Activated naive CD4-positive, alpha-beta T cell treated with anti-CD3 and anti-CD28 coated beads, Interleukin-2, amount 50 U/mL, for 72 hours (primary cell): ENCODE results near the gene MYF5. TPM values are rescaled to one million over a fixed set of nuclear protein-coding genes. Genes with fewer than 3 reads are reported as not detected.
"Not testable (repeated sequence)": the region's sequence is repeated elsewhere in the genome, so short reads cannot be mapped to it uniquely, and the experiment has no call there.

Experiments used
- ATAC-seq, 2 donors: fragments of 150-1000 bp; cut with Tn5 transposase; 2 replicates each; pipeline ENCODE4 v1.10.0; 2021; ENCODE audit warnings: mild to moderate bottlenecking in 2 of 2, moderate library complexity in 2 of 2
- DNase-seq, 2 donors: peaks; one replicate each; pipeline ENCODE4 v3.0.0; 2021 to 2022; ENCODE audit warnings: low spot score in 2 of 2
- H3K27ac Mint-ChIP-seq, 2 donors: one replicate each; pipeline ENCODE4 v1.8.0; 2022; ENCODE audit warnings: mild to moderate bottlenecking in 2 of 2, mixed read lengths in 2 of 2
- H3K36me3 Mint-ChIP-seq, 2 donors: one replicate each; pipeline ENCODE4 v1.8.0; 2022; ENCODE audit warnings: mixed read lengths in 2 of 2
- H3K9me3 Mint-ChIP-seq, 2 donors: one replicate each; pipeline ENCODE4 v1.8.0; 2022; ENCODE audit warnings: mixed read lengths in 2 of 2
- total RNA-seq, 2 donors: library from RNA; stranded (reverse); gene quantifications; one replicate each; pipeline ENCODE4 v1.2.3, GENCODE V29; 2022

MYF5 gene
- total RNA-seq = not detected

- Mint-ChIP-seq H3K27ac (no peak within 1 kb of the TSS), H3K36me3 (peaks cover 5 to 19% of the 10 kb centered on the region in 2 donors), H3K9me3 (peaks cover 0 to 5% of the 10 kb centered on the region in 2 donors)
- ATAC-seq = no peak
- DNase-seq = no peak
Observed at GRCh38 chr12:80716696-80717469, at the start of gene MYF5. TSS of gene MYF5 (plus strand) at chr12:80716912. CDS start at chr12:80717064, 152 bp downstream.

- DNase-seq (no peak), ATAC-seq (no peak)
- H3K36me3 Mint-ChIP-seq = no peaks in the 10 kb centered on the region
- no peak overlapping the region for H3K27ac Mint-ChIP-seq
- H3K9me3 Mint-ChIP-seq = peaks cover 9% of the 10 kb centered on the region in 2 donors
Observed at GRCh38 chr12:80670214-80670613, 46.5 kb upstream of the MYF5 start.

GRCh38 chr12:80676042-80676636, 40.6 kb upstream of the MYF5 start:
- DNase-seq, H3K36me3 Mint-ChIP-seq, H3K9me3 Mint-ChIP-seq, H3K27ac Mint-ChIP-seq, ATAC-seq: not testable (repeated sequence)

GRCh38 chr12:80676856-80677255, 39.9 kb upstream of the MYF5 start:
- Mint-ChIP-seq H3K36me3 (no peaks in the 10 kb centered on the region), H3K27ac (no peak overlapping the region), H3K9me3 (peaks cover 2 to 4% of the 10 kb centered on the region in 2 donors)
- no peak for ATAC-seq
- DNase-seq = no peak

- DNase-seq (no peak), ATAC-seq (no peak)
- peaks cover 0 to 2% of the 10 kb centered on the region in 2 donors for H3K9me3 Mint-ChIP-seq
- H3K27ac Mint-ChIP-seq = no peak overlapping the region
- H3K36me3 Mint-ChIP-seq = no peaks in the 10 kb centered on the region
Observed at GRCh38 chr12:80677994-80678393, 38.7 kb upstream of the MYF5 start.

GRCh38 chr12:80679346-80680131, 37.2 kb upstream of the MYF5 start:
- no peak for DNase-seq
- Mint-ChIP-seq H3K9me3 (no peaks in the 10 kb centered on the region), H3K27ac (no peak overlapping the region), H3K36me3 (no peaks in the 10 kb centered on the region)
- no peak for ATAC-seq

- Mint-ChIP-seq H3K9me3 (peaks cover 0 to 2% of the 10 kb centered on the region in 2 donors), H3K36me3 (no peaks in the 10 kb centered on the region), H3K27ac (no peak overlapping the region)
- ATAC-seq (no peak), DNase-seq (no peak)
Observed at GRCh38 chr12:80681287-80681686, 35.4 kb upstream of the MYF5 start.

- H3K27ac Mint-ChIP-seq = no peak overlapping the region
- no peak for ATAC-seq
- H3K9me3 Mint-ChIP-seq = peaks cover 0 to 3% of the 10 kb centered on the region in 2 donors
- H3K36me3 Mint-ChIP-seq = no peaks in the 10 kb centered on the region
- DNase-seq = no peak
Observed at GRCh38 chr12:80681786-80682185, 34.9 kb upstream of the MYF5 start.

GRCh38 chr12:80684077-80684495, 32.6 kb upstream of the MYF5 start:
- H3K27ac Mint-ChIP-seq = no peak overlapping the region
- no peak for DNase-seq
- no peak for ATAC-seq
- H3K9me3 Mint-ChIP-seq = peaks cover 3 to 4% of the 10 kb centered on the region in 2 donors
- no peaks in the 10 kb centered on the region for H3K36me3 Mint-ChIP-seq

- no peak for DNase-seq
- Mint-ChIP-seq H3K27ac (no peak overlapping the region), H3K36me3 (no peaks in the 10 kb centered on the region), H3K9me3 (peaks cover 6 to 14% of the 10 kb centered on the region in 2 donors)
- ATAC-seq = no peak
Observed at GRCh38 chr12:80690090-80690489, 26.6 kb upstream of the MYF5 start.

- Mint-ChIP-seq H3K27ac (no peak overlapping the region), H3K36me3 (no peaks in the 10 kb centered on the region), H3K9me3 (peaks cover 6 to 14% of the 10 kb centered on the region in 2 donors)
- DNase-seq (no peak), ATAC-seq (no peak)
Observed at GRCh38 chr12:80690513-80690912, 26.2 kb upstream of the MYF5 start.

- ATAC-seq = no peak
- H3K36me3 Mint-ChIP-seq = no peaks in the 10 kb centered on the region
- no peak overlapping the region for H3K27ac Mint-ChIP-seq
- DNase-seq = no peak
- peaks cover 3 to 12% of the 10 kb centered on the region in 2 donors for H3K9me3 Mint-ChIP-seq
Observed at GRCh38 chr12:80692114-80692513, 24.6 kb upstream of the MYF5 start.

GRCh38 chr12:80697270-80697887, 19.3 kb upstream of the MYF5 start:
- Mint-ChIP-seq H3K27ac (no peak overlapping the region), H3K9me3 (peaks cover 3 to 6% of the 10 kb centered on the region in 2 donors)
- DNase-seq = no peak

GRCh38 chr12:80698256-80698655, 18.5 kb upstream of the MYF5 start:
- H3K36me3 Mint-ChIP-seq = no peaks in the 10 kb centered on the region

More at GRCh38 chr12:80697270-80697887, 19.3 kb upstream of the MYF5 start:
- ATAC-seq = no peak
- no peaks in the 10 kb centered on the region for H3K36me3 Mint-ChIP-seq

GRCh38 chr12:80698847-80699542, 17.7 kb upstream of the MYF5 start:
- peaks cover 9 to 10% of the 10 kb centered on the region in 2 donors for H3K9me3 Mint-ChIP-seq
- ATAC-seq (no peak), DNase-seq (no peak)
- no peaks in the 10 kb centered on the region for H3K36me3 Mint-ChIP-seq
- H3K27ac Mint-ChIP-seq = no peak overlapping the region

More at GRCh38 chr12:80698256-80698655, 18.5 kb upstream of the MYF5 start:
- ATAC-seq = no peak
- no peak overlapping the region for H3K27ac Mint-ChIP-seq
- DNase-seq = no peak
- H3K9me3 Mint-ChIP-seq = peaks cover 6 to 8% of the 10 kb centered on the region in 2 donors

GRCh38 chr12:80700327-80700726, 16.4 kb upstream of the MYF5 start:
- H3K36me3 Mint-ChIP-seq = no peaks in the 10 kb centered on the region
- H3K27ac Mint-ChIP-seq = no peak overlapping the region
- DNase-seq = no peak
- ATAC-seq = no peak
- peaks cover 9 to 10% of the 10 kb centered on the region in 2 donors for H3K9me3 Mint-ChIP-seq
